ENCODE measurements around the gene TTC31. TPM values are rescaled to one million over a fixed set of nuclear protein-coding genes. Genes with fewer than 3 reads are reported as not detected.

Gene TTC31
- total RNA-seq, 1 experiment from 2014 or later = 38.3 TPM

DNA sequence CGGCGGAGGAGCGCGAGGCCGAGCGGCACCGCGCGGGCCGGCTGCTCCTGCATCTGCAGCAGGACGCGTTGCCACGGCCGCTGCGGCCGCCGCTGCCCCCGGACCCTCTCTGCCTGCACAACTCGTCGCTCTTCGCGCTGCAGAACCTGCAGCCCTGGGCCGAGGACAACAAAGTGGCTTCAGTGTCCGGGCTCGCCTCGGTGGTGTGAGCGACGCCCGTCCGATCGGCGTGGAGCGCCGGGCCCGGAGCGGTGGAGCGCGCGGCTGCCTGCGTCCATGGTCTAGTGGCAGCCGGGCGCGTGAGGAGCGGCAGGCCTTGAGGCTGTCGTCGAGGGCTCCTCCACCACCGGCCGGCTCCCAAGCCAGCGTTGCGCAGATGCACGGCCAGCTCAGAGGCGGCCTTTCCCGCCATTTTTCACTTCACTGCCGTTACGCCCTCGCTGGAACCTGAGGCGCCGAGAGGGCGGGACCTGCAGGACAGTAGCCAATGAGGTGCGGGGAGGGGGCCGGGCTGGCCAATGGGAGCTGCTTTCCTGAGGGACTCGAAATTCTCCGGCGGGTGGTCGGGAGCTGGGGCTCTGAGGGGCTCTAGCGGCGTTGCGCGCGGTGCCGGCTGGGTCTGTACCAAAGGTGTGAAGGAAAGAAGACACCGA is 33.2 kb downstream of the TTC31 start (continued):
- TF ChIP-seq, protein P1, sequence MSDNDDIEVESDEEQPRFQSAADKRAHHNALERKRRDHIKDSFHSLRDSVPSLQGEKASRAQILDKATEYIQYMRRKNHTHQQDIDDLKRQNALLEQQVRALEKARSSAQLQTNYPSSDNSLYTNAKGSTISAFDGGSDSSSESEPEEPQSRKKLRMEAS (CRISPR knock-in tag; IDR thresholded peaks at IDR 0.05) = peak; percentile 99
- TF ChIP-seq, protein P2, sequence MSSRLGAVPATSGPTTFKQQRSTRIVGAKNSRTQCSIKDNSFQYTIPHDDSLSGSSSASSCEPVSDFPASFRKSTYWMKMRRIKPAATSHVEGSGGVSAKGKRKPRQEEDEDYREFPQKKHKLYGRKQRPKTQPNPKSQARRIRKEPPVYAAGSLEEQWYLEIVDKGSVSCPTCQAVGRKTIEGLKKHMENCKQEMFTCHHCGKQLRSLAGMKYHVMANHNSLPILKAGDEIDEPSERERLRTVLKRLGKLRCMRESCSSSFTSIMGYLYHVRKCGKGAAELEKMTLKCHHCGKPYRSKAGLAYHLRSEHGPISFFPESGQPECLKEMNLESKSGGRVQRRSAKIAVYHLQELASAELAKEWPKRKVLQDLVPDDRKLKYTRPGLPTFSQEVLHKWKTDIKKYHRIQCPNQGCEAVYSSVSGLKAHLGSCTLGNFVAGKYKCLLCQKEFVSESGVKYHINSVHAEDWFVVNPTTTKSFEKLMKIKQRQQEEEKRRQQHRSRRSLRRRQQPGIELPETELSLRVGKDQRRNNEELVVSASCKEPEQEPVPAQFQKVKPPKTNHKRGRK (CRISPR knock-in tag; IDR thresholded peaks at IDR 0.05; ENCODE audit: borderline replicate concordance) = 0 out of 2 replicates have a peak, but pooled peaks have one; percentile 15

DNA sequence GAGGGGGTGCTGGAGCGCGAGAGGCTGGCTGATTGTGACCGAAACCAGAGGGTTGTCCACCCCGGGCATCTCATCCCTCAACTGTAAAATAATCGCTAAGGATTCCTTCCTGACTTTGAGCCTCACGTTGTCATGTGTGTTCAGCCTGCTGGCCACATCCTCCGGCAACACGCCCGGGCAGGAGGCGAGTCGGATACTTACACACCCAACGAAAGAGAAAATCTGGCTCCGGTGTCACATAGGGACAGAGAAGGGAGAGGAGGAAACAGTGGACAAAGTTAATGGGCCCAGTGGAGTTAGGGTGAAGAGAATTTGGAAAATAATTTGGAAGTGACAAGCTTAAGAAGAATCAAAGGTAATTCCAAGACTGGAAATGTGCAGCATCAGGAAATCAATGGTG is 33.8 kb downstream of the TTC31 start:
- ATAC-seq (no peak), DNase-seq (ENCODE audit: low spot score) (no peak)
- ChIA-PET CTCF (interaction anchor here (0.6 to 1.9 kb wide), 5 partner anchors 10 to 34 kb away, joined by 3 to 8 read pairs (median 4); partner anchors contain the start of genes AUP1, CCDC142, DQX1 and HTRA2), POLR2A (interaction anchor here (1.0 to 1.1 kb wide), 3 partner anchors 8 to 70 kb away, joined by 3 to 8 read pairs (median 4); no protein-coding TSS in a partner anchor)
- Mint-ChIP-seq H3K9me3 (peaks cover 8% of the 10 kb centered on the region), H3K27ac (no peak overlapping the region), H3K4me3 (no peak overlapping the region), H3K27me3 (ENCODE audit: low read depth) (peaks cover 98% of the 10 kb centered on the region), H3K36me3 (peaks cover 9% of the 10 kb centered on the region), H3K4me1 (peaks cover 16% of the 10 kb centered on the region)
- TF ChIP-seq CREM (CRISPR knock-in tag; IDR thresholded peaks at IDR 0.05) = no peak
- TF ChIP-seq, protein P3, sequence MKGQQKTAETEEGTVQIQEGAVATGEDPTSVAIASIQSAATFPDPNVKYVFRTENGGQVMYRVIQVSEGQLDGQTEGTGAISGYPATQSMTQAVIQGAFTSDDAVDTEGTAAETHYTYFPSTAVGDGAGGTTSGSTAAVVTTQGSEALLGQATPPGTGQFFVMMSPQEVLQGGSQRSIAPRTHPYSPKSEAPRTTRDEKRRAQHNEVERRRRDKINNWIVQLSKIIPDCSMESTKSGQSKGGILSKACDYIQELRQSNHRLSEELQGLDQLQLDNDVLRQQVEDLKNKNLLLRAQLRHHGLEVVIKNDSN (CRISPR knock-in tag; IDR thresholded peaks at IDR 0.05) = no peak
- no peak for TF ChIP-seq MYBL2 (CRISPR knock-in tag; IDR thresholded peaks at IDR 0.05)
- TF ChIP-seq, protein P2 (CRISPR knock-in tag; IDR thresholded peaks at IDR 0.05; ENCODE audit: borderline replicate concordance) = 0 out of 2 replicates have a peak, but pooled peaks have one; percentile 12
- TF ChIP-seq TEAD4 (CRISPR knock-in tag; IDR thresholded peaks at IDR 0.05) = no peak

DNA sequence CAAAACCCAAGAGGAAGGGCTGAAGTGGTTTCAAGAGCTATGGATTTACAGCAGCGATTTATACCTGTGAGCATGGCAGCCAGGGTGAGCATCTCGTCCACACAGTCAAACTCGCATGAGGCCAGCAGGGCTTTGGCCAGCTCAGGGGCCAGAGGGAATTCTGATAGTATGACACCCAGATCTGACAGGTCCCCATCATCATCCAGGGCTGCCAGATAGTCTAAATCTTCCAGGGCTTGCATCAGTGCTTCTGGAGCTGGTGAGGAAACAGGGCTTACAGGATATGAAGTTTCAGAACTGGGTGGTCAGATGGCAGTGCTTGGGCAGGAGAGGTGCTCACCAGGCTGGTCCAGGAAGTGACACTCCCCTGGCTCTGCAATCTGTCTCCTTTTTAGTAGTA is 39.6 kb downstream of the TTC31 start:
- ChIA-PET CTCF (interaction anchor here (0.9 to 1.1 kb wide), 2 partner anchors 14 to 26 kb away, joined by 3 read pairs; no protein-coding TSS in a partner anchor), POLR2A (no interaction called here)
- H3K27me3 Mint-ChIP-seq (ENCODE audit: low read depth) = peaks cover 62% of the 10 kb centered on the region
- TF ChIP-seq JAZF1 (CRISPR knock-in tag; IDR thresholded peaks at IDR 0.05) (no peak), TEAD4 (CRISPR knock-in tag; IDR thresholded peaks at IDR 0.05) (no peak), RELA (CRISPR knock-in tag; IDR thresholded peaks at IDR 0.05; ENCODE audit: borderline replicate concordance) (no peak), IRF2 (CRISPR knock-in tag; IDR thresholded peaks at IDR 0.05; ENCODE audit: borderline replicate concordance, low read depth) (no peak), NFATC4 (CRISPR knock-in tag; IDR thresholded peaks at IDR 0.05) (no peak), GTF2I (CRISPR knock-in tag; conservative IDR thresholded peaks at IDR 0.05) (no peak), GABPB1 (CRISPR knock-in tag; IDR thresholded peaks at IDR 0.05) (no peak), SOX15 (CRISPR knock-in tag; IDR thresholded peaks at IDR 0.05) (no peak), ETV6 (CRISPR knock-in tag; IDR thresholded peaks at IDR 0.05) (no peak), NR3C1 (CRISPR knock-in tag; conservative IDR thresholded peaks at IDR 0.05; ENCODE audit: low read depth) (no peak), NR1H2 (CRISPR knock-in tag; IDR thresholded peaks at IDR 0.05) (no peak), RORB (CRISPR knock-in tag; IDR thresholded peaks at IDR 0.05) (no peak)
- TF ChIP-seq, protein P4, sequence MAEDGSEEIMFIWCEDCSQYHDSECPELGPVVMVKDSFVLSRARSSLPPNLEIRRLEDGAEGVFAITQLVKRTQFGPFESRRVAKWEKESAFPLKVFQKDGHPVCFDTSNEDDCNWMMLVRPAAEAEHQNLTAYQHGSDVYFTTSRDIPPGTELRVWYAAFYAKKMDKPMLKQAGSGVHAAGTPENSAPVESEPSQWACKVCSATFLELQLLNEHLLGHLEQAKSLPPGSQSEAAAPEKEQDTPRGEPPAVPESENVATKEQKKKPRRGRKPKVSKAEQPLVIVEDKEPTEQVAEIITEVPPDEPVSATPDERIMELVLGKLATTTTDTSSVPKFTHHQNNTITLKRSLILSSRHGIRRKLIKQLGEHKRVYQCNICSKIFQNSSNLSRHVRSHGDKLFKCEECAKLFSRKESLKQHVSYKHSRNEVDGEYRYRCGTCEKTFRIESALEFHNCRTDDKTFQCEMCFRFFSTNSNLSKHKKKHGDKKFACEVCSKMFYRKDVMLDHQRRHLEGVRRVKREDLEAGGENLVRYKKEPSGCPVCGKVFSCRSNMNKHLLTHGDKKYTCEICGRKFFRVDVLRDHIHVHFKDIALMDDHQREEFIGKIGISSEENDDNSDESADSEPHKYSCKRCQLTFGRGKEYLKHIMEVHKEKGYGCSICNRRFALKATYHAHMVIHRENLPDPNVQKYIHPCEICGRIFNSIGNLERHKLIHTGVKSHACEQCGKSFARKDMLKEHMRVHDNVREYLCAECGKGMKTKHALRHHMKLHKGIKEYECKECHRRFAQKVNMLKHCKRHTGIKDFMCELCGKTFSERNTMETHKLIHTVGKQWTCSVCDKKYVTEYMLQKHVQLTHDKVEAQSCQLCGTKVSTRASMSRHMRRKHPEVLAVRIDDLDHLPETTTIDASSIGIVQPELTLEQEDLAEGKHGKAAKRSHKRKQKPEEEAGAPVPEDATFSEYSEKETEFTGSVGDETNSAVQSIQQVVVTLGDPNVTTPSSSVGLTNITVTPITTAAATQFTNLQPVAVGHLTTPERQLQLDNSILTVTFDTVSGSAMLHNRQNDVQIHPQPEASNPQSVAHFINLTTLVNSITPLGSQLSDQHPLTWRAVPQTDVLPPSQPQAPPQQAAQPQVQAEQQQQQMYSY (CRISPR knock-in tag; IDR thresholded peaks at IDR 0.05) = no peak
- TF ChIP-seq, protein P1 (CRISPR knock-in tag; IDR thresholded peaks at IDR 0.05) = no peak
- TF ChIP-seq, protein P5, sequence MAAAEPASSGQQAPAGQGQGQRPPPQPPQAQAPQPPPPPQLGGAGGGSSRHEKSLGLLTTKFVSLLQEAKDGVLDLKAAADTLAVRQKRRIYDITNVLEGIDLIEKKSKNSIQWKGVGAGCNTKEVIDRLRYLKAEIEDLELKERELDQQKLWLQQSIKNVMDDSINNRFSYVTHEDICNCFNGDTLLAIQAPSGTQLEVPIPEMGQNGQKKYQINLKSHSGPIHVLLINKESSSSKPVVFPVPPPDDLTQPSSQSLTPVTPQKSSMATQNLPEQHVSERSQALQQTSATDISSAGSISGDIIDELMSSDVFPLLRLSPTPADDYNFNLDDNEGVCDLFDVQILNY (CRISPR knock-in tag; IDR thresholded peaks at IDR 0.05) = no peak
- TF ChIP-seq, protein P6, sequence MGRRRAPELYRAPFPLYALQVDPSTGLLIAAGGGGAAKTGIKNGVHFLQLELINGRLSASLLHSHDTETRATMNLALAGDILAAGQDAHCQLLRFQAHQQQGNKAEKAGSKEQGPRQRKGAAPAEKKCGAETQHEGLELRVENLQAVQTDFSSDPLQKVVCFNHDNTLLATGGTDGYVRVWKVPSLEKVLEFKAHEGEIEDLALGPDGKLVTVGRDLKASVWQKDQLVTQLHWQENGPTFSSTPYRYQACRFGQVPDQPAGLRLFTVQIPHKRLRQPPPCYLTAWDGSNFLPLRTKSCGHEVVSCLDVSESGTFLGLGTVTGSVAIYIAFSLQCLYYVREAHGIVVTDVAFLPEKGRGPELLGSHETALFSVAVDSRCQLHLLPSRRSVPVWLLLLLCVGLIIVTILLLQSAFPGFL (CRISPR knock-in tag; IDR thresholded peaks at IDR 0.05; ENCODE audit: borderline replicate concordance) = no peak

More for the DNA sequence above, 39.6 kb downstream of the TTC31 start:
- Mint-ChIP-seq H3K4me1 (no peaks in the 10 kb centered on the region; the same call in 1 of the 2 replicates), H3K9me3 (0 out of 2 replicates have a peak, but pooled peaks cover 3% of the 10 kb centered on the region), H3K27ac (no peak overlapping the region), H3K36me3 (peaks cover 14% of the 10 kb centered on the region), H3K4me3 (no peak overlapping the region)
- DNase-seq (ENCODE audit: low spot score) = no peak
- no peak for ATAC-seq
